HCT116 (cell line): ENCODE data around the gene KRT86. TPM values are rescaled to one million over a fixed set of nuclear protein-coding genes. Genes with fewer than 3 reads are reported as not detected.
A peak's percentile ranks its signal among the peaks of the same experiment; 100 is the strongest.

Experiments used
- ATAC-seq: fragments of 200-7000 bp; cut with Tn5 transposase; 2 replicates; pipeline ENCODE4 v1.9.1; 2020; ENCODE audit warnings: mild to moderate bottlenecking, moderate library complexity
- BruUV-seq: library from RNA; stranded (reverse); fragments of 400-500 nt; replicated peaks from 2 replicates; lab custom pipeline; 2021; lab: Mats Ljungman, UMichigan
- CTCF ChIA-PET: fragments of 300-600 bp; sonication (Branson Sonifier 250); formaldehyde crosslinking; loops from one replicate; lab custom pipeline; 2021; ENCODE audit warnings: antibody characterized with exemption; lab: Charles Lee
- POLR2A ChIA-PET: fragments of 300-600, 350-600 bp; sonication (Branson Sonifier 250); formaldehyde crosslinking; loops from one replicate; lab custom pipeline; 2021; ENCODE audit warnings: antibody characterized with exemption; lab: Charles Lee
- RAD21 ChIA-PET, 2 experiments: fragments of 300-600 bp; sonication (Branson Sonifier 250); formaldehyde crosslinking; loops; one replicate each; lab custom pipeline; 2023; ENCODE audit warnings: low total read pairs in 2 of 2; ENCODE audit not compliant: uncharacterized antibody in 2 of 2, unreplicated experiment in 2 of 2, low non-redundant PET in 1 of 2; lab: Charles Lee
- DNase-seq: peaks from one replicate; pipeline ENCODE4 v3.0.0-alpha.2; 2010; ENCODE audit warnings: low read depth, low spot score
- H2AFZ ChIP-seq: fragments of 200-600 bp; shearing (Covaris generic), sonication (generic); 2 replicates; pipeline ENCODE4 v1.6.1; 2017; ENCODE audit warnings: low read depth, mixed run types, mixed read lengths, antibody characterized with exemption, low read length; ENCODE audit not compliant: poor library complexity, severe bottlenecking
- H3K27ac ChIP-seq: 2 replicates; pipeline ENCODE4 v1.5.1; 2012; ENCODE audit warnings: low read depth, low read length
- H3K27me3 ChIP-seq: fragments of 200-600 bp; sonication (generic); 2 replicates; pipeline ENCODE4 v1.6.1; 2016; ENCODE audit warnings: mixed run types, low read length, mixed read lengths; ENCODE audit not compliant: insufficient read depth
- H3K36me3 ChIP-seq, 2 experiments: fragments of 200-500 bp in 1 of 2; fragments of 200-600 bp in 1 of 2; sonication (Bioruptor generic) in 1 of 2; sonication (generic) in 1 of 2; 2 replicates each; pipeline versions ENCODE4 v1.5.1 to v1.6.1; 2014 to 2016; ENCODE audit warnings: low read length in 2 of 2, inconsistent platforms in 1 of 2, mixed read lengths in 1 of 2, mixed run types in 1 of 2; ENCODE audit not compliant: insufficient read depth in 2 of 2, control insufficient read depth in 1 of 2
- H3K4me1 ChIP-seq, 2 experiments: fragments of 200-600 bp in 1 of 2; sonication (generic) in 1 of 2; 2 replicates each; pipeline versions ENCODE4 v1.5.1 to v1.6.1; 2012 to 2017; ENCODE audit warnings: low read length in 2 of 2, inconsistent platforms in 1 of 2, mild to moderate bottlenecking in 1 of 2, mixed read lengths in 1 of 2, mixed run types in 1 of 2, moderate library complexity in 1 of 2; ENCODE audit not compliant: insufficient read depth in 2 of 2, control insufficient read depth in 1 of 2
- H3K4me2 ChIP-seq: fragments of 200-600 bp; sonication (generic); 2 replicates; pipeline ENCODE4 v1.6.1; 2017; ENCODE audit warnings: mixed run types, low read length, mixed read lengths
- H3K4me3 ChIP-seq, 2 experiments: fragments of 200-600 bp in 1 of 2; sonication (generic) in 1 of 2; replicated peaks in 1 of 2; 2 replicates each; pipeline ENCODE4 v1.5.1; 2011 to 2016; ENCODE audit warnings: low read length in 2 of 2, control low read depth in 1 of 2, low read depth in 1 of 2, mild to moderate bottlenecking in 1 of 2, mixed read lengths in 1 of 2, mixed run types in 1 of 2
- H3K79me2 ChIP-seq: fragments of 200-600 bp; sonication (generic); 2 replicates; pipeline ENCODE4 v1.6.1; 2017; ENCODE audit warnings: mild to moderate bottlenecking, mixed run types, low read length, moderate library complexity, mixed read lengths; ENCODE audit not compliant: insufficient read depth
- H3K9ac ChIP-seq: fragments of 200-600 bp; sonication (generic); 2 replicates; pipeline ENCODE4 v1.6.1; 2016; ENCODE audit warnings: low read length, mixed read lengths
- H3K9me2 ChIP-seq: fragments of 200-600 bp; sonication (generic), shearing (Covaris generic); 2 replicates; pipeline ENCODE4 v1.6.1; 2017; ENCODE audit warnings: mixed run types, mild to moderate bottlenecking, moderate library complexity; ENCODE audit not compliant: insufficient read depth
- H3K9me3 ChIP-seq, 2 experiments: fragments of 200-500 bp in 1 of 2; fragments of 200-600 bp in 1 of 2; sonication (Bioruptor generic) in 1 of 2; sonication (generic) in 1 of 2; 2 replicates each; pipeline ENCODE4 v1.6.1; 2014 to 2017; ENCODE audit warnings: low read length in 2 of 2, mixed read lengths in 2 of 2, inconsistent platforms in 1 of 2, low read depth in 1 of 2, mild to moderate bottlenecking in 1 of 2, mixed run types in 1 of 2, moderate library complexity in 1 of 2; ENCODE audit not compliant: control insufficient read depth in 1 of 2, insufficient read depth in 1 of 2
- H4K20me1 ChIP-seq: fragments of 200-600 bp; sonication (generic), shearing (Covaris generic); 2 replicates; pipeline ENCODE4 v1.6.1; 2017; ENCODE audit warnings: mixed run types, mild to moderate bottlenecking, moderate library complexity; ENCODE audit not compliant: insufficient read depth
- CBX3 ChIP-seq: IDR thresholded peaks from 2 replicates; pipeline ENCODE4 v1.6.1; 2012; ENCODE audit warnings: low read depth
- CTCF ChIP-seq, 3 experiments: fragments of 200-600 bp in 1 of 3; sonication (generic) in 1 of 3; IDR thresholded peaks in 2 of 3; conservative IDR thresholded peaks in 1 of 3; 2 replicates each; pipeline ENCODE4 v1.5.1; 2012 to 2017; ENCODE audit warnings: low read depth in 2 of 3, low read length in 2 of 3, antibody characterized with exemption in 1 of 3, borderline replicate concordance in 1 of 3, control low read depth in 1 of 3, mild to moderate bottlenecking in 1 of 3, mixed read lengths in 1 of 3, mixed run types in 1 of 3, moderate library complexity in 1 of 3; ENCODE audit not compliant: insufficient read depth in 1 of 3
- JUND ChIP-seq: IDR thresholded peaks from 2 replicates; pipeline ENCODE4 v1.6.1; 2012
- MAX ChIP-seq: IDR thresholded peaks from 2 replicates; pipeline ENCODE4 v1.6.1; 2012
- RAD21 ChIP-seq: IDR thresholded peaks from 2 replicates; pipeline ENCODE4 v1.6.1; 2012; ENCODE audit warnings: low read depth, mild to moderate bottlenecking
- SIN3A ChIP-seq: IDR thresholded peaks from 2 replicates; pipeline ENCODE4 v1.6.1; 2012; ENCODE audit warnings: low read depth
- SP1 ChIP-seq: IDR thresholded peaks from 2 replicates; pipeline ENCODE4 v1.6.1; 2012; ENCODE audit warnings: low read depth
- TCF7L2 ChIP-seq: IDR thresholded peaks from 2 replicates; pipeline ENCODE4 v1.7.0; 2011; ENCODE audit warnings: borderline replicate concordance, inconsistent platforms; ENCODE audit not compliant: insufficient read depth, insufficient read length; ENCODE audit errors: extremely low read depth
- YY1 ChIP-seq: IDR thresholded peaks from 2 replicates; pipeline ENCODE4 v1.6.1; 2011; ENCODE audit warnings: low read length, low read depth, moderate library complexity, mild to moderate bottlenecking; ENCODE audit not compliant: insufficient replicate concordance; ENCODE audit errors: extremely low read depth
- intact Hi-C: fragments of 100-400 bp; cut with micrococcal nuclease; formaldehyde crosslinking; loops from 2 replicates; pipeline ENCODE4 v1.10.0; 2022
- total RNA-seq: library from RNA; stranded (reverse); gene quantifications from one replicate; pipeline ENCODE4 v1.2.1, GENCODE V29; 2021; ENCODE audit not compliant: unreplicated experiment
- TF ChIP-seq, protein P1 (sequence below): IDR thresholded peaks from 2 replicates; pipeline ENCODE4 v1.6.1; 2012; ENCODE audit warnings: low read depth
- TF ChIP-seq, protein P2 (sequence below): IDR thresholded peaks from 2 replicates; pipeline ENCODE4 v1.6.1; 2012

KRT86 gene
- total RNA-seq, 1 experiment from 2014 or later = 1.5 TPM

DNA sequence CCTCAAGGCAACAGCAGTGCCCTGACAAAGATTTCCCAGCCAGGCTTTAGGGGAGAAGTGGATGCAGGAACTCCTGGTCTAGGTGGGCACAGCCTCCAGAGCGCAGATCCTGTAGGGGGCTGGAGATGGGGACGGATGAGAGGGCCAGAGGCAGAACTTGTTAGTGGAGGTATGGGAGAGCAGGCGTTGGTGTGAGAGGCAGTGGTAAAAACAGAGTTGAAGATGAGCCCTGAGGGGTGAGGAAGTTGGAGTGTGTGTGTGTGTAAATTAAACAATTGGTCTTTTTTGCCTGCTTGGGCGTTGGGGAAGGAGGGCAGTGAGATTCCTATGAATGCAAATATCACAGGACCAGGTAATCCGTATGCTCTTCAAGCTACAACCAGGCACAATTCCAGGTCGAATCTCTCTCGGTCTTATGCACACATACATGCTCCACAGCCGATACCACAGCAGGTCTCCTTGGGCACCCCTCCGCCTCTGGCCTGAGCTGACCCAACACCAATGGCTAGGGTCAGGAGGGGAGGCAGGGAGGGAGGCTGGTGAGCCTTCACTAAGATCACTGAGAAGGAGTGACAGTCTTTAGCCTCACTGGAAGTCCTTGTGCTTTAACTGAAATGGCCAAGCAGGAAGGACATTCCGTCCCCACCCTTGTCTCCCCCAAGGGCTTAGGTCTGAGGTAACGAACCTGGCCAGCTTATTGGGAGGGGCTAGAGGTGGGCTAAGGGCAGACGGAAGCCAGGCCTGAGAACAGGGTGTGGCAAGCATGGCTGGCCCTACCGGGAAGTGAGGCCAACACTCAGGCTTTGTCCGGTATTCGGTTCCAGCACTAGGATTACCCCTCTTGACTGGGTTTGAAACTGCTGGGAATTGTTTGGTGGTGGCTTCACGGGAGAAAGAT, 42.9 kb upstream of the KRT86 start:
- BruUV-seq = no TSS peak
- ATAC-seq = no peak
- intact Hi-C loops = no loop called here

More for the DNA sequence above, 42.9 kb upstream of the KRT86 start:
- Histone ChIP-seq H3K9me3 (no peaks in the 10 kb centered on the region), H4K20me1 (no peaks in the 10 kb centered on the region), H3K79me2 (no peaks in the 10 kb centered on the region), H3K4me1 (peaks cover 33 to 96% of the 10 kb centered on the region in 2 experiments), H3K36me3 (no peaks in the 10 kb centered on the region), H3K4me2 (peak overlapping the region; percentile 71), H2AFZ (no peak overlapping the region), H3K27me3 (no peaks in the 10 kb centered on the region), H3K27ac (no peak overlapping the region; the same call in none of the 2 replicates), H3K9me2 (no peaks in the 10 kb centered on the region), H3K9ac (peak overlapping the region; percentile 57), H3K4me3 (no peak overlapping the region)
- DNase-seq = no peak
- POLR2A ChIA-PET = no interaction called here
- RAD21 ChIA-PET = no interaction called here
- CTCF ChIA-PET = interaction anchor here (2.5 kb wide), 1 partner anchor 10 kb away, joined by 8 read pairs; no protein-coding TSS in a partner anchor
- TF ChIP-seq CBX3 (no peak), CTCF (IDR thresholded peaks at IDR 0.05 in 2 of 3, conservative IDR thresholded peaks at IDR 0.05 in 1 of 3; ENCODE audit: borderline replicate concordance in 1 of 3, insufficient read depth in 1 of 3, low read depth in 2 of 3, low read length in 2 of 3) (no peak), MAX (no peak), YY1 (no peak), JUND (no peak), SIN3A (no peak), SP1 (no peak), RAD21 (no peak), TCF7L2 (no peak)
- TF ChIP-seq, protein P1, sequence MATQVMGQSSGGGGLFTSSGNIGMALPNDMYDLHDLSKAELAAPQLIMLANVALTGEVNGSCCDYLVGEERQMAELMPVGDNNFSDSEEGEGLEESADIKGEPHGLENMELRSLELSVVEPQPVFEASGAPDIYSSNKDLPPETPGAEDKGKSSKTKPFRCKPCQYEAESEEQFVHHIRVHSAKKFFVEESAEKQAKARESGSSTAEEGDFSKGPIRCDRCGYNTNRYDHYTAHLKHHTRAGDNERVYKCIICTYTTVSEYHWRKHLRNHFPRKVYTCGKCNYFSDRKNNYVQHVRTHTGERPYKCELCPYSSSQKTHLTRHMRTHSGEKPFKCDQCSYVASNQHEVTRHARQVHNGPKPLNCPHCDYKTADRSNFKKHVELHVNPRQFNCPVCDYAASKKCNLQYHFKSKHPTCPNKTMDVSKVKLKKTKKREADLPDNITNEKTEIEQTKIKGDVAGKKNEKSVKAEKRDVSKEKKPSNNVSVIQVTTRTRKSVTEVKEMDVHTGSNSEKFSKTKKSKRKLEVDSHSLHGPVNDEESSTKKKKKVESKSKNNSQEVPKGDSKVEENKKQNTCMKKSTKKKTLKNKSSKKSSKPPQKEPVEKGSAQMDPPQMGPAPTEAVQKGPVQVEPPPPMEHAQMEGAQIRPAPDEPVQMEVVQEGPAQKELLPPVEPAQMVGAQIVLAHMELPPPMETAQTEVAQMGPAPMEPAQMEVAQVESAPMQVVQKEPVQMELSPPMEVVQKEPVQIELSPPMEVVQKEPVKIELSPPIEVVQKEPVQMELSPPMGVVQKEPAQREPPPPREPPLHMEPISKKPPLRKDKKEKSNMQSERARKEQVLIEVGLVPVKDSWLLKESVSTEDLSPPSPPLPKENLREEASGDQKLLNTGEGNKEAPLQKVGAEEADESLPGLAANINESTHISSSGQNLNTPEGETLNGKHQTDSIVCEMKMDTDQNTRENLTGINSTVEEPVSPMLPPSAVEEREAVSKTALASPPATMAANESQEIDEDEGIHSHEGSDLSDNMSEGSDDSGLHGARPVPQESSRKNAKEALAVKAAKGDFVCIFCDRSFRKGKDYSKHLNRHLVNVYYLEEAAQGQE = no peak
- TF ChIP-seq, protein P2, sequence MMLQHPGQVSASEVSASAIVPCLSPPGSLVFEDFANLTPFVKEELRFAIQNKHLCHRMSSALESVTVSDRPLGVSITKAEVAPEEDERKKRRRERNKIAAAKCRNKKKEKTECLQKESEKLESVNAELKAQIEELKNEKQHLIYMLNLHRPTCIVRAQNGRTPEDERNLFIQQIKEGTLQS = no peak
